HG03460 (cell line): ENCODE data around the gene CALR3.
"Not testable (repeated sequence)": the region's sequence is repeated elsewhere in the genome, so short reads cannot be mapped to it uniquely, and the experiment has no call there.

Source experiments
- ATAC-seq: cut with Tn5 transposase; IDR thresholded peaks from one replicate; pipeline ENCODE4 v1.9.1; 2021; ENCODE audit not compliant: unreplicated experiment

CALR3 gene

GRCh38 chr19:16458391-16459341, 37.3 kb downstream of the CALR3 start:
- ATAC-seq, result no peak

GRCh38 chr19:16457954-16458331, 38.0 kb downstream of the CALR3 start:
- ATAC-seq, result no peak

- no peak for ATAC-seq
Observed at GRCh38 chr19:16457195-16457953, 38.6 kb downstream of the CALR3 start.

- no peak for ATAC-seq
Observed at GRCh38 chr19:16456652-16457194, 39.2 kb downstream of the CALR3 start.

- no peak for ATAC-seq
Observed at GRCh38 chr19:16455489-16455888, 40.5 kb downstream of the CALR3 start.

GRCh38 chr19:16454351-16454918, 41.5 kb downstream of the CALR3 start:
- ATAC-seq, result no peak

GRCh38 chr19:16452325-16452724, 43.6 kb downstream of the CALR3 start:
- no peak for ATAC-seq

- ATAC-seq, result no peak
Observed at GRCh38 chr19:16449330-16449961, 46.5 kb downstream of the CALR3 start.

GRCh38 chr19:16448872-16449271, 47.1 kb downstream of the CALR3 start:
- ATAC-seq, result not testable (repeated sequence)

- no peak for ATAC-seq
Observed at GRCh38 chr19:16446724-16447368, 49.1 kb downstream of the CALR3 start.

- ATAC-seq, result no peak
Observed at GRCh38 chr19:16446108-16446723, 49.8 kb downstream of the CALR3 start.

GRCh38 chr19:16445238-16446107, 50.5 kb downstream of the CALR3 start:
- ATAC-seq, result peak; percentile 33

GRCh38 chr19:16444269-16444600, 51.7 kb downstream of the CALR3 start:
- ATAC-seq, result no peak

GRCh38 chr19:16442386-16443276, 53.3 kb downstream of the CALR3 start:
- ATAC-seq, result no peak

GRCh38 chr19:16441661-16442162, 54.3 kb downstream of the CALR3 start:
- ATAC-seq, result no peak

- no peak for ATAC-seq
Observed at GRCh38 chr19:16436780-16437332, 59.1 kb downstream of the CALR3 start.

GRCh38 chr19:16435999-16436650, 59.8 kb downstream of the CALR3 start:
- no peak for ATAC-seq
